ENCODE data around the gene RHOA.

RHOA gene

GRCh38 chr3:49454898-49455681 lies 43.3 kb upstream of the RHOA start:
- Histone ChIP-seq H3K27me3 (ENCODE audit: insufficient read depth, poor library complexity, severe bottlenecking) (no peaks in the 10 kb centered on the region), H3K4me3 (ENCODE audit: severe bottlenecking) (no peak overlapping the region), H3K4me1 (ENCODE audit: insufficient read depth, poor library complexity, severe bottlenecking) (no peaks in the 10 kb centered on the region), H3K36me3 (ENCODE audit: low read depth) (no peaks in the 10 kb centered on the region), H3K27ac (ENCODE audit: poor library complexity, severe bottlenecking) (peak overlapping the region; percentile 0), H3K9me3 (ENCODE audit: severe bottlenecking) (no peaks in the 10 kb centered on the region)
- DNase-seq (ENCODE audit: low spot score) (no peak), ATAC-seq (ENCODE audit: low read depth) (no peak)
- TF ChIP-seq CTCF (IDR thresholded peaks at IDR 0.05; ENCODE audit: poor library complexity, severe bottlenecking), result no peak

GRCh38 chr3:49454458-49454857 lies 42.7 kb upstream of the RHOA start:
- no peak for DNase-seq (ENCODE audit: low spot score)
- TF ChIP-seq CTCF (IDR thresholded peaks at IDR 0.05; ENCODE audit: poor library complexity, severe bottlenecking), result peak; percentile 68
- Histone ChIP-seq H3K4me1 (ENCODE audit: insufficient read depth, poor library complexity, severe bottlenecking) (no peaks in the 10 kb centered on the region), H3K27ac (ENCODE audit: poor library complexity, severe bottlenecking) (no peak overlapping the region), H3K9me3 (ENCODE audit: severe bottlenecking) (no peaks in the 10 kb centered on the region), H3K27me3 (ENCODE audit: insufficient read depth, poor library complexity, severe bottlenecking) (no peaks in the 10 kb centered on the region), H3K36me3 (ENCODE audit: low read depth) (no peaks in the 10 kb centered on the region), H3K4me3 (ENCODE audit: severe bottlenecking) (no peak overlapping the region)
- ATAC-seq (ENCODE audit: low read depth), result peak; percentile 92

GRCh38 chr3:49453621-49454020 lies 41.8 kb upstream of the RHOA start:
- no peaks in the 10 kb centered on the region for H3K9me3 ChIP-seq (ENCODE audit: severe bottlenecking)
- no peak overlapping the region for H3K4me3 ChIP-seq (ENCODE audit: severe bottlenecking)
- H3K27me3 ChIP-seq (ENCODE audit: insufficient read depth, poor library complexity, severe bottlenecking), result no peaks in the 10 kb centered on the region
- H3K27ac ChIP-seq (ENCODE audit: poor library complexity, severe bottlenecking), result no peak overlapping the region
- no peaks in the 10 kb centered on the region for H3K4me1 ChIP-seq (ENCODE audit: insufficient read depth, poor library complexity, severe bottlenecking)
- no peaks in the 10 kb centered on the region for H3K36me3 ChIP-seq (ENCODE audit: low read depth)
- DNase-seq (ENCODE audit: low spot score) (no peak), ATAC-seq (ENCODE audit: low read depth) (no peak)
- no peak for TF ChIP-seq CTCF (IDR thresholded peaks at IDR 0.05; ENCODE audit: poor library complexity, severe bottlenecking)

GRCh38 chr3:49445391-49445790 lies 33.6 kb upstream of the RHOA start:
- peaks cover 5% of the 10 kb centered on the region for H3K4me1 ChIP-seq (ENCODE audit: insufficient read depth, poor library complexity, severe bottlenecking)
- no peaks in the 10 kb centered on the region for H3K9me3 ChIP-seq (ENCODE audit: severe bottlenecking)
- no peak overlapping the region for H3K4me3 ChIP-seq (ENCODE audit: severe bottlenecking)
- ATAC-seq (ENCODE audit: low read depth) (no peak), DNase-seq (ENCODE audit: low spot score) (no peak)
- H3K36me3 ChIP-seq (ENCODE audit: low read depth), result no peaks in the 10 kb centered on the region
- no peak for TF ChIP-seq CTCF (IDR thresholded peaks at IDR 0.05; ENCODE audit: poor library complexity, severe bottlenecking)
- H3K27me3 ChIP-seq (ENCODE audit: insufficient read depth, poor library complexity, severe bottlenecking), result no peaks in the 10 kb centered on the region
- peak overlapping the region; percentile 56 for H3K27ac ChIP-seq (ENCODE audit: poor library complexity, severe bottlenecking)

- no peak for DNase-seq (ENCODE audit: low spot score)
- Histone ChIP-seq H3K27me3 (ENCODE audit: insufficient read depth, poor library complexity, severe bottlenecking) (no peaks in the 10 kb centered on the region), H3K36me3 (ENCODE audit: low read depth) (no peaks in the 10 kb centered on the region)
Measured at GRCh38 chr3:49434731-49435130, 23.0 kb upstream of the RHOA start.

More at GRCh38 chr3:49434731-49435130, 23.0 kb upstream of the RHOA start:
- H3K4me1 ChIP-seq (ENCODE audit: insufficient read depth, poor library complexity, severe bottlenecking), result no peaks in the 10 kb centered on the region
- H3K27ac ChIP-seq (ENCODE audit: poor library complexity, severe bottlenecking), result no peak overlapping the region
- TF ChIP-seq CTCF (IDR thresholded peaks at IDR 0.05; ENCODE audit: poor library complexity, severe bottlenecking), result no peak
- no peak overlapping the region for H3K4me3 ChIP-seq (ENCODE audit: severe bottlenecking)
- H3K9me3 ChIP-seq (ENCODE audit: severe bottlenecking), result no peaks in the 10 kb centered on the region
- ATAC-seq (ENCODE audit: low read depth), result no peak
